Type B pancreatic cell (in vitro differentiated cells): ENCODE measurements around the gene URB1. TPM values are rescaled to one million over a fixed set of nuclear protein-coding genes. Genes with fewer than 3 reads are reported as not detected.

ENCODE experiments used
- DNase-seq: peaks from one replicate; pipeline ENCODE4 v3.0.0; 2021; ENCODE audit warnings: mixed read lengths; ENCODE audit not compliant: unreplicated experiment; ENCODE audit errors: extremely low spot score
- H3K27ac Mint-ChIP-seq: 2 replicates; pipeline ENCODE4 v1.8.0; 2021; ENCODE audit warnings: mild to moderate bottlenecking, mixed read lengths
- H3K27me3 Mint-ChIP-seq: 2 replicates; pipeline ENCODE4 v1.8.0; 2021; ENCODE audit warnings: mixed read lengths
- H3K36me3 Mint-ChIP-seq: 2 replicates; pipeline ENCODE4 v1.8.0; 2021; ENCODE audit warnings: mixed read lengths
- H3K4me1 Mint-ChIP-seq: one replicate; pipeline ENCODE4 v1.8.0; 2021; ENCODE audit warnings: mixed read lengths; ENCODE audit not compliant: unreplicated experiment
- H3K4me3 Mint-ChIP-seq: 2 replicates; pipeline ENCODE4 v1.8.0; 2021; ENCODE audit warnings: mild to moderate bottlenecking, mixed read lengths
- H3K9me3 Mint-ChIP-seq: 2 replicates; pipeline ENCODE4 v1.8.0; 2021; ENCODE audit warnings: mixed read lengths
- CTCF ChIP-seq: fragments of 200-600 bp; sonication (generic); conservative IDR thresholded peaks from 2 replicates; pipeline ENCODE4 v1.5.0; 2021; ENCODE audit warnings: antibody characterized with exemption, mild to moderate bottlenecking
- total RNA-seq: library from RNA; stranded (reverse); gene quantifications from 2 replicates; pipeline ENCODE4 v1.2.1, GENCODE V29; 2021; ENCODE audit warnings: low replicate concordance

Gene URB1
- total RNA-seq, 1 donor from 2014 or later, result 19.9 TPM

DNA sequence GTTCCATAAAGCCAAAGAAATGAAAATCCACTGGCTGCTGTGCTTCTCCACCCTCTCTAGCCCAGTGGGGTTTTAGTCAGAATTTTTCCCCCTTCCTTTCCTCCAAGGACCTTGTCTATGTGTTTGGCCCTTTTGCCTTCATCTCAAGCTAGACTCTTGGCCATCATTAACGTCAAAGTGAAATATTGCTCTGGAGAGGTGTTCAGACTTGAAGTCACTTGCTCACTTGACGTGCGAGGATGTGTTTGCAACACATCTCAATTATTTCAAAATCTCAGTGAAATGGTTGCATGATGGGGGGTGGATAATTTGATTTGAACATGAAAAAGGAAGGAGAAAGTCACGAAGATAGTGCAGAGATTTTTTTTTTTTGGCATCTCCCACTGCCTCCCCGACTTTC is 33.3 kb upstream of the URB1 start:
- H3K4me1 Mint-ChIP-seq, result no peaks in the 10 kb centered on the region
- H3K27me3 Mint-ChIP-seq, result peaks cover 3% of the 10 kb centered on the region
- TF ChIP-seq CTCF, result no peak
- H3K27ac Mint-ChIP-seq, result no peak overlapping the region
- no peak overlapping the region for H3K4me3 Mint-ChIP-seq
- no peaks in the 10 kb centered on the region for H3K9me3 Mint-ChIP-seq
- no peak for DNase-seq
- H3K36me3 Mint-ChIP-seq, result no peaks in the 10 kb centered on the region

DNA sequence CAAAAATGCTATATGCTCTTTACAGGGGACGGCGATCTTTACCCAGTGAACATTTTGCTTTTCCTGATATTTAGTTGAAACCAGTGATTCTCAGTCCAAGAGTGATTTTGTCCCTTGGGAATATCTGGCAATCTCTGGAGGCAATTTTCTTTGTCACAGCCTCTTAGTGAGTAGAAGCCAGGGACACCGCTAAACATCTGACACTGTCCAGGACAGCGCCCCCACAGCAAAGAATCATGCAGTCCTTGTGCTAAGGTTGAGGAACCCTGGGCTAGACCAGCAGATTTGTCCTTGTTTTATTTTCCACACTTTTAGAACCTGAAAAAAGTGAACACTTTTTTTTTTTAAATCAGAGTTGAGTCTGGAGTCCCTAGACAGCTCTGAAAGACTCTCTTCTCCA is 32.8 kb upstream of the URB1 start:
- H3K4me1 Mint-ChIP-seq, result no peaks in the 10 kb centered on the region
- no peak for DNase-seq
- H3K27me3 Mint-ChIP-seq, result peaks cover 3% of the 10 kb centered on the region
- TF ChIP-seq CTCF, result no peak
- no peaks in the 10 kb centered on the region for H3K36me3 Mint-ChIP-seq
- no peak overlapping the region for H3K4me3 Mint-ChIP-seq
- no peaks in the 10 kb centered on the region for H3K9me3 Mint-ChIP-seq
- H3K27ac Mint-ChIP-seq, result no peak overlapping the region

- Mint-ChIP-seq H3K27me3 (peaks cover 3% of the 10 kb centered on the region), H3K27ac (no peak overlapping the region), H3K4me3 (no peak overlapping the region), H3K4me1 (no peaks in the 10 kb centered on the region), H3K9me3 (no peaks in the 10 kb centered on the region), H3K36me3 (no peaks in the 10 kb centered on the region)
- DNase-seq, result no peak
- TF ChIP-seq CTCF, result no peak
Measured at GRCh38 chr21:32424674-32425073, 31.9 kb upstream of the URB1 start.

- Mint-ChIP-seq H3K9me3 (no peaks in the 10 kb centered on the region), H3K27me3 (peaks cover 3% of the 10 kb centered on the region), H3K4me3 (no peak overlapping the region), H3K27ac (no peak overlapping the region), H3K36me3 (no peaks in the 10 kb centered on the region), H3K4me1 (no peaks in the 10 kb centered on the region)
- TF ChIP-seq CTCF, result no peak
- no peak for DNase-seq
Measured at GRCh38 chr21:32424191-32424535, 31.4 kb upstream of the URB1 start.

- H3K27ac Mint-ChIP-seq, result no peak overlapping the region
- H3K4me1 Mint-ChIP-seq, result no peaks in the 10 kb centered on the region
- DNase-seq, result no peak
- no peak overlapping the region for H3K4me3 Mint-ChIP-seq
- H3K9me3 Mint-ChIP-seq, result no peaks in the 10 kb centered on the region
- H3K36me3 Mint-ChIP-seq, result no peaks in the 10 kb centered on the region
- no peak for TF ChIP-seq CTCF
- H3K27me3 Mint-ChIP-seq, result peaks cover 3% of the 10 kb centered on the region
Measured at GRCh38 chr21:32423320-32424190, 30.7 kb upstream of the URB1 start.
